Fibroblast of peridontal ligament (primary cell): ENCODE data around the gene POT1.

Experiments used
- DNase-seq: peaks from one replicate; pipeline ENCODE4 v3.0.0-alpha.2; 2010; ENCODE audit errors: extremely low read depth

Gene POT1

GRCh38 chr7:124773339-124773738, 156.3 kb downstream of the POT1 start:
- DNase-seq = no peak
